Fibroblast of lung (primary cell): ENCODE data around the gene S1PR2. TPM values are rescaled to one million over a fixed set of nuclear protein-coding genes. Genes with fewer than 3 reads are reported as not detected.

ENCODE experiments used
- DNase-seq, 2 donors: peaks; one replicate each; pipeline versions ENCODE4 v3.0.0 to v3.0.0-alpha.2; 2010; ENCODE audit warnings: low read depth in 2 of 2
- H2AFZ ChIP-seq: 2 replicates; pipeline ENCODE4 v1.5.1; 2012; ENCODE audit warnings: low read length, control low read depth, inconsistent platforms
- H3K27ac ChIP-seq: 2 replicates; pipeline ENCODE4 v1.5.1; 2011; ENCODE audit warnings: low read length, control low read depth; ENCODE audit not compliant: insufficient read depth
- H3K27me3 ChIP-seq: 2 replicates; pipeline ENCODE4 v1.5.1; 2011; ENCODE audit warnings: mild to moderate bottlenecking, low read length; ENCODE audit not compliant: control insufficient read depth, insufficient read depth
- H3K36me3 ChIP-seq: 2 replicates; pipeline ENCODE4 v1.5.1; 2011; ENCODE audit warnings: low read length; ENCODE audit not compliant: control insufficient read depth, insufficient read depth
- H3K4me1 ChIP-seq: 2 replicates; pipeline ENCODE4 v1.5.1; 2011; ENCODE audit warnings: low read length; ENCODE audit not compliant: control insufficient read depth, insufficient read depth; ENCODE audit errors: extremely low read depth
- H3K4me2 ChIP-seq: 2 replicates; pipeline ENCODE4 v1.5.1; 2011; ENCODE audit warnings: low read length, control low read depth; ENCODE audit not compliant: insufficient read depth; ENCODE audit errors: extremely low read depth
- H3K4me3 ChIP-seq, 4 experiments: fragments of 200-600 bp in 1 of 4; sonication (generic) in 1 of 4; replicated peaks in 1 of 4; 2 replicates each; pipeline ENCODE4 v1.5.1; 2011 to 2016; ENCODE audit warnings: low read length in 4 of 4, low read depth in 3 of 4, mild to moderate bottlenecking in 3 of 4, control low read depth in 2 of 4, inconsistent platforms in 1 of 4, mixed read lengths in 1 of 4; ENCODE audit not compliant: insufficient read depth in 1 of 4; ENCODE audit errors: control extremely low read depth in 1 of 4
- H3K79me2 ChIP-seq: 2 replicates; pipeline ENCODE4 v1.5.1; 2012; ENCODE audit warnings: mild to moderate bottlenecking, low read length, inconsistent platforms; ENCODE audit not compliant: control insufficient read depth, insufficient read depth
- H3K9ac ChIP-seq: 2 replicates; pipeline ENCODE4 v1.5.1; 2011; ENCODE audit warnings: mild to moderate bottlenecking, low read length, control low read depth; ENCODE audit not compliant: insufficient read depth
- H3K9me3 ChIP-seq: 2 replicates; pipeline ENCODE4 v1.5.1; 2012; ENCODE audit warnings: low read depth, low read length; ENCODE audit not compliant: control insufficient read depth, insufficient read depth
- H4K20me1 ChIP-seq: 2 replicates; pipeline ENCODE4 v1.5.1; 2011; ENCODE audit warnings: low read length; ENCODE audit not compliant: control insufficient read depth, insufficient read depth; ENCODE audit errors: extremely low read depth
- EZH2 ChIP-seq: IDR thresholded peaks from 2 replicates; pipeline ENCODE4 v1.5.1; 2012; ENCODE audit warnings: low read length, control low read depth, mild to moderate bottlenecking; ENCODE audit errors: missing control alignments
- polyA plus RNA-seq, 2 donors: library from polyadenylated mRNA; depleted of rRNA in 1 of 2; stranded (reverse) in 1 of 2; unstranded in 1 of 2; fragments of >200 nt; gene quantifications; 2 replicates each; pipeline ENCODE4 v1.2.1, GENCODE V29; 2011 to 2012; ENCODE audit warnings: missing spikeins in 1 of 2
- total RNA-seq: library from RNA; depleted of rRNA; stranded (reverse); fragments of >200 nt; gene quantifications from 2 replicates; pipeline ENCODE4 v1.2.1, GENCODE V29; 2014
- TF ChIP-seq, protein P1 (sequence below), 2 donors: IDR thresholded peaks in 1 of 2; conservative IDR thresholded peaks in 1 of 2; 1 replicate in 1 of 2; 2 replicates in 1 of 2; pipeline ENCODE4 v1.5.1; 2011 to 2012; ENCODE audit warnings: low read length in 2 of 2, control low read depth in 1 of 2, inconsistent platforms in 1 of 2, low read depth in 1 of 2, mild to moderate bottlenecking in 1 of 2

Gene S1PR2
- total and polyA plus RNA-seq, 2 donors (not counting 1 experiment from before 2014, with no cell fraction given) = 25.9 to 30.4 TPM

GRCh38 chr19:10214784-10215183, 16.3 kb downstream of the S1PR2 start:
- TF ChIP-seq, protein P1, sequence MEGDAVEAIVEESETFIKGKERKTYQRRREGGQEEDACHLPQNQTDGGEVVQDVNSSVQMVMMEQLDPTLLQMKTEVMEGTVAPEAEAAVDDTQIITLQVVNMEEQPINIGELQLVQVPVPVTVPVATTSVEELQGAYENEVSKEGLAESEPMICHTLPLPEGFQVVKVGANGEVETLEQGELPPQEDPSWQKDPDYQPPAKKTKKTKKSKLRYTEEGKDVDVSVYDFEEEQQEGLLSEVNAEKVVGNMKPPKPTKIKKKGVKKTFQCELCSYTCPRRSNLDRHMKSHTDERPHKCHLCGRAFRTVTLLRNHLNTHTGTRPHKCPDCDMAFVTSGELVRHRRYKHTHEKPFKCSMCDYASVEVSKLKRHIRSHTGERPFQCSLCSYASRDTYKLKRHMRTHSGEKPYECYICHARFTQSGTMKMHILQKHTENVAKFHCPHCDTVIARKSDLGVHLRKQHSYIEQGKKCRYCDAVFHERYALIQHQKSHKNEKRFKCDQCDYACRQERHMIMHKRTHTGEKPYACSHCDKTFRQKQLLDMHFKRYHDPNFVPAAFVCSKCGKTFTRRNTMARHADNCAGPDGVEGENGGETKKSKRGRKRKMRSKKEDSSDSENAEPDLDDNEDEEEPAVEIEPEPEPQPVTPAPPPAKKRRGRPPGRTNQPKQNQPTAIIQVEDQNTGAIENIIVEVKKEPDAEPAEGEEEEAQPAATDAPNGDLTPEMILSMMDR (conservative IDR thresholded peaks at IDR 0.05 in 1 of 2, IDR thresholded peaks at IDR 0.05 in 1 of 2; ENCODE audit: low read depth in 1 of 2, low read length in 2 of 2) = no peak
- TF ChIP-seq EZH2 = no peak
- Histone ChIP-seq H3K27me3 (no peaks in the 10 kb centered on the region), H3K79me2 (no peaks in the 10 kb centered on the region), H3K4me3 (no peak overlapping the region), H4K20me1 (no peaks in the 10 kb centered on the region), H2AFZ (no peak overlapping the region), H3K27ac (no peak overlapping the region), H3K9ac (no peak overlapping the region), H3K9me3 (no peaks in the 10 kb centered on the region), H3K4me1 (no peaks in the 10 kb centered on the region), H3K4me2 (no peak overlapping the region), H3K36me3 (no peaks in the 10 kb centered on the region)
- peak in 1 of 2 donors; percentile 77 for DNase-seq

- no peak overlapping the region for H3K4me3 ChIP-seq
- no peak for TF ChIP-seq EZH2
- TF ChIP-seq, protein P1 (conservative IDR thresholded peaks at IDR 0.05 in 1 of 2, IDR thresholded peaks at IDR 0.05 in 1 of 2; ENCODE audit: low read depth in 1 of 2, low read length in 2 of 2) = no peak
- no peak for DNase-seq
- H3K4me2 ChIP-seq = no peak overlapping the region
- H3K9ac ChIP-seq = no peak overlapping the region
- no peak overlapping the region for H2AFZ ChIP-seq
- no peaks in the 10 kb centered on the region for H3K36me3 ChIP-seq
- no peaks in the 10 kb centered on the region for H3K9me3 ChIP-seq
- no peaks in the 10 kb centered on the region for H4K20me1 ChIP-seq
- H3K27ac ChIP-seq = no peak overlapping the region
- no peaks in the 10 kb centered on the region for H3K27me3 ChIP-seq
- H3K4me1 ChIP-seq = no peaks in the 10 kb centered on the region
- no peaks in the 10 kb centered on the region for H3K79me2 ChIP-seq
Measured at GRCh38 chr19:10211691-10212090, 19.4 kb downstream of the S1PR2 start.

- Histone ChIP-seq H3K79me2 (no peaks in the 10 kb centered on the region), H3K9me3 (no peaks in the 10 kb centered on the region), H4K20me1 (no peaks in the 10 kb centered on the region), H3K27ac (no peak overlapping the region), H3K4me2 (no peak overlapping the region), H3K36me3 (no peaks in the 10 kb centered on the region), H2AFZ (no peak overlapping the region), H3K4me1 (no peaks in the 10 kb centered on the region), H3K27me3 (no peaks in the 10 kb centered on the region), H3K9ac (no peak overlapping the region), H3K4me3 (no peak overlapping the region)
- DNase-seq = no peak
- TF ChIP-seq, protein P1 (conservative IDR thresholded peaks at IDR 0.05 in 1 of 2, IDR thresholded peaks at IDR 0.05 in 1 of 2; ENCODE audit: low read depth in 1 of 2, low read length in 2 of 2) = no peak
- no peak for TF ChIP-seq EZH2
Measured at GRCh38 chr19:10211061-10211460, 20.1 kb downstream of the S1PR2 start.
